Motor neuron (in vitro differentiated cells): ENCODE results near the gene AXIN2. TPM values are rescaled to one million over a fixed set of nuclear protein-coding genes. Genes with fewer than 3 reads are reported as not detected.

Experiments used
- ATAC-seq, 8 experiments: fragments of 200-7000 bp; cut with Tn5 transposase; replicated peaks in 6 of 8; 2 replicates each; pipeline ENCODE4 v1.8.0; 2021; ENCODE audit warnings: mild to moderate bottlenecking in 8 of 8, moderate library complexity in 8 of 8
- H3K27ac ChIP-seq, 2 donors: fragments of 250-450 bp; sonication (Bioruptor Pico); 2 replicates each; pipeline ENCODE4 v1.9.0; 2021; ENCODE audit warnings: antibody characterized with exemption in 2 of 2, mild to moderate bottlenecking in 2 of 2, moderate library complexity in 1 of 2
- H3K4me1 ChIP-seq, 2 donors: fragments of 250-450 bp; sonication (Bioruptor Pico); replicated peaks in 1 of 2; 2 replicates each; pipeline ENCODE4 v1.6.1; 2021; ENCODE audit warnings: antibody characterized with exemption in 2 of 2, mild to moderate bottlenecking in 2 of 2, moderate library complexity in 1 of 2
- H3K4me3 ChIP-seq, 5 donors: fragments of 250-450 bp; sonication (Bioruptor Pico); 2 replicates each; pipeline ENCODE4 v1.9.0; 2021; ENCODE audit warnings: antibody characterized with exemption in 5 of 5, mild to moderate bottlenecking in 5 of 5, moderate library complexity in 4 of 5
- WGBS, 10 experiments: fragments of 450-650 bp; shearing (Covaris generic); methylation state at CpG; one replicate each; pipeline ENCODE4 v1.0.0; 2022; 5-methylcytosine and 5-hydroxymethylcytosine counted together
- in situ Hi-C, 9 experiments: fragments of 400-800 bp; cut with MboI; loops; one replicate each; pipeline ENCODE4 v1.15.0; 2021; ENCODE audit warnings: low sequenced_read_pairs in 9 of 9, low pct_unique_long_range_greater_than_20kb in 2 of 9; ENCODE audit not compliant: unreplicated experiment in 9 of 9
- total RNA-seq, 8 experiments: library from RNA; unstranded; fragments of 300-600 nt; gene quantifications; 2 replicates each; pipeline versions ENCODE4 v1.2.3 to v1.2.4, GENCODE V29; 2022

AXIN2 gene
- total RNA-seq, 8 experiments from 2014 or later: 2.0 to 18.7 (median 8.4) TPM

- Histone ChIP-seq H3K4me1 (peaks cover 4 to 22% of the 10 kb centered on the region in 2 donors), H3K4me3 (peak overlapping the region; percentile 80 to 98 (median 92)), H3K27ac (no peak overlapping the region)
- no peak for ATAC-seq
- WGBS, 10 experiments: 7 to 72% (median 13%) methylated on average over 1 to 14 of the region's 21 CpGs
- in situ Hi-C loops: loop anchor here in 4 of 9 experiments (25.0 kb wide), 5 partner anchors 95 to 605 kb away; no protein-coding TSS in a partner anchor
Measured at GRCh38 chr17:65557349-65558310, 3.8 kb downstream of the AXIN2 start.

GRCh38 chr17:65556910-65557348 is 4.5 kb downstream of the AXIN2 start:
- in situ Hi-C loops: loop anchor here in 4 of 9 experiments (25.0 kb wide), 5 partner anchors 95 to 605 kb away; no protein-coding TSS in a partner anchor
- 0 to 12% (median 0%) methylated on average over 1 to 4 of the region's 4 CpGs; no CpG with 5 or more reads in 3 of the 10 experiments for WGBS, 10 experiments
- Histone ChIP-seq H3K4me3 (peak overlapping the region; percentile 19 to 98 (median 88)), H3K27ac (no peak overlapping the region), H3K4me1 (peaks cover 0 to 17% of the 10 kb centered on the region in 2 donors)
- ATAC-seq: no peak

- in situ Hi-C loops: loop anchor here in 4 of 9 experiments (25.0 kb wide), 5 partner anchors 94 to 606 kb away; no protein-coding TSS in a partner anchor
- 0 to 40% (median 11%) methylated on average over 1 to 6 of the region's 17 CpGs; no CpG with 5 or more reads in 2 of the 10 experiments for WGBS, 10 experiments
- ATAC-seq: peak in 3 of 8 experiments; percentile 10 to 25 (median 19)
- no peak overlapping the region for H3K27ac ChIP-seq
- H3K4me3 ChIP-seq: peak overlapping the region; percentile 19 to 98 (median 88)
- peaks cover 0 to 15% of the 10 kb centered on the region in 2 donors for H3K4me1 ChIP-seq
Measured at GRCh38 chr17:65556014-65556909, 5.2 kb downstream of the AXIN2 start.

DNA sequence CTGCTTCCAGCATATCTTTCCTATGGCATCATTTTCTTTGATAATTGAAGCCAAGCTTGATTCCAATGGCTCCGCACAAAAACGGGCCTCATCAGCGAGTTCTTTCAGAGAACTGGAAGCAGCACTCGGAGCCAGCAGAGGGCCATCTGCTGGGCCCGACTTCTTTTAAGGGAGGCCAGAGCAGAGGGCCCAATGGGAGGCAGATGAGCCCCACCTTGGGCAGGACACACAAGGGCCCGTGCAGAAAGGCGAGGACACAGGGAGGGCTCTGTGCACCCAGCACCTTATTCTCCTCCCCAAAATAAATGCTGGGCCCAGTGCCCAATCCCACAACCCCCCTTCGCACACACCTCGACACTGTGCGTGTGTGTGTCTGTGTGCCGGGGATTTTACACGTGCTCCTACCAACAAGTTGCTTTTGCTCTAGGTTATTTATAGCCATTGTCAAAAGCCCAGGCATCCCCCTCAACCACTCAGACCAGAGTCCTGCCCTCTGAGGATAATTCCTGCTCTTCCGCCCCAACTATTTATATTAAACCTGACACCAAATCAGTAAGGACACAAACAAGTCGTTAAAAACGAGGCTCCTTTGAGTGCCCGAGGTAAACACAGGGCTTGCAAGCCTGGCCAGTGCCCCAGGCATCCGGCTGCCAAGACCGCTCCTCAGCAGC is 6.8 kb downstream of the AXIN2 start:
- peak in 3 of 8 experiments; percentile 6 to 26 (median 18) for ATAC-seq
- no peak overlapping the region for H3K27ac ChIP-seq
- in situ Hi-C loops: loop anchor here in 4 of 9 experiments (25.0 kb wide), 5 partner anchors 92 to 608 kb away; no protein-coding TSS in a partner anchor
- H3K4me3 ChIP-seq: no peak overlapping the region
- H3K4me1 ChIP-seq: peaks cover 0 to 22% of the 10 kb centered on the region in 2 donors
- WGBS, 10 experiments: 0 to 55% (median 17%) methylated on average over 1 to 9 of the region's 18 CpGs; no CpG with 5 or more reads in 3 of the 10 experiments

- in situ Hi-C loops: loop anchor here in 4 of 9 experiments (25.0 kb wide), 5 partner anchors 92 to 608 kb away; no protein-coding TSS in a partner anchor
- ATAC-seq: no peak
- Histone ChIP-seq H3K4me1 (peaks cover 0 to 22% of the 10 kb centered on the region in 2 donors), H3K4me3 (no peak overlapping the region), H3K27ac (no peak overlapping the region)
- 0 to 83% (median 27%) methylated on average over 2 to 6 of the region's 10 CpGs; no CpG with 5 or more reads in 2 of the 10 experiments for WGBS, 10 experiments
Measured at GRCh38 chr17:65553646-65554552, 7.5 kb downstream of the AXIN2 start.

DNA sequence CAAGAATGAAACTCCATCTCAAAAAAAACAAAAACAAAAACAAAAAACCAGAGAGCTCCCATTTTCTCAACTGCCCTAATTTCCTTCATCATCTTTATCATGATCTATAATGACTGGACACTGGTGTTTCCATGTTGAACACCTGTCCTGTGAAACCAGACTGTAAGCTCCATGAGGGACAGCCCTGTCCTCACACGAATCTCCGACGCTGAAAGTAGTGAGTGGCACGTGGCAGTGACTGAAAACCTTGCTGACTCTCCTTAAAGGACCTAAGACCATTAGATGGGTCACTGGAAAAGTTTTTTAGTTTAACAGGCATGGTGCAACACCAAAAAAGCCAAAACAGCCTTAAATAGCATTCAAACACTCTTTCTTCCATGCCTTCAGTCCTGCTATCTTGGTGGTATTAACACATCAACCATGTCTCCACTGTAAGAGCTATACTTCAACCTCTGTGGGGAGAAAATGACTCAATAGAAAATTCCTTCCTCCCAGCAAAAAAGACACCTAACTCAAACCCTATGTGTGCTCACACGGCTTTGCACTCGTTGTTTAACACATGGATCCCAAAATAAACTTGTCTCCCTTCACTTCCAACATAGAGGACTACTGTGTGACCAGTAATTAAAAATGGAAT is 8.3 kb downstream of the AXIN2 start:
- ATAC-seq: no peak
- in situ Hi-C loops: loop anchor here in 4 of 9 experiments (25.0 kb wide), 5 partner anchors 91 to 609 kb away; no protein-coding TSS in a partner anchor
- Histone ChIP-seq H3K4me1 (peaks cover 0 to 20% of the 10 kb centered on the region in 2 donors), H3K27ac (no peak overlapping the region), H3K4me3 (no peak overlapping the region)
- 20 to 100% (median 78%) methylated on average over 1 to 6 of the region's 6 CpGs; no CpG with 5 or more reads in 2 of the 10 experiments for WGBS, 10 experiments

- no peak for ATAC-seq
- H3K4me3 ChIP-seq: no peak overlapping the region
- no peak overlapping the region for H3K27ac ChIP-seq
- in situ Hi-C loops: loop anchor here in 4 of 9 experiments (25.0 kb wide), 5 partner anchors 90 to 610 kb away; no protein-coding TSS in a partner anchor
- 0 to 100% (median 60%) methylated on average over 1 to 2 of the region's 4 CpGs; no CpG with 5 or more reads in 5 of the 10 experiments for WGBS, 10 experiments
- peaks cover 0 to 11% of the 10 kb centered on the region in 2 donors for H3K4me1 ChIP-seq
Measured at GRCh38 chr17:65552214-65552613, 9.2 kb downstream of the AXIN2 start.

GRCh38 chr17:65551267-65552040 is 10.0 kb downstream of the AXIN2 start:
- ATAC-seq: no peak
- in situ Hi-C loops: loop anchor here in 4 of 9 experiments (25.0 kb wide), 5 partner anchors 89 to 611 kb away; no protein-coding TSS in a partner anchor
- Histone ChIP-seq H3K4me1 (peaks cover 8 to 11% of the 10 kb centered on the region in 2 donors), H3K4me3 (no peak overlapping the region), H3K27ac (no peak overlapping the region)
- WGBS, 10 experiments: 17 to 100% (median 63%) methylated on average over 1 to 3 of the region's 9 CpGs; no CpG with 5 or more reads in 2 of the 10 experiments

DNA sequence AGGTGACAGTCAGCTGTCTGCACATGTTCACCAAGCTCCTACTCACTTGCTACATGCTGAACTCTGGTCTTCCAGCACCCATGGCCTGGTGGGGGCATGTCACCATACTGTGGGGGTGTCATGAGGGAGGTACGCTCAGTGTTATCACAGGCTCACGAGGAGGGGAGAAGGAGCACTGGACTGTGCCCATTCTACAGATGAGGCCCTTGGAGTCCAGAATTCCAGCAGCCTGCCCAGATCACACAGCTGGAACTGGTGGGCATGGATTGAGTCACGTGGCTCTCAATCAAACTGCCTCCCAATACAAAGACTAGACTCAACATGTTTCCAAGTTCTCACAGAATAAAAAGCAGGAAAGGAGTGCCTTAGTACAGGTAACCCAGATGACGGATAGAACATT is 10.7 kb downstream of the AXIN2 start:
- ATAC-seq: no peak
- 50 to 100% (median 96%) methylated on average over 1 to 2 of the region's 4 CpGs; no CpG with 5 or more reads in 4 of the 10 experiments for WGBS, 10 experiments
- Histone ChIP-seq H3K27ac (no peak overlapping the region), H3K4me3 (no peak overlapping the region), H3K4me1 (peaks cover 12 to 16% of the 10 kb centered on the region in 2 donors)
- in situ Hi-C loops: loop anchor here in 4 of 9 experiments (25.0 kb wide), 5 partner anchors 88 to 612 kb away; no protein-coding TSS in a partner anchor
